Measurements from ENCODE around the gene OSMR. TPM values are rescaled to one million over a fixed set of nuclear protein-coding genes. Genes with fewer than 3 reads are reported as not detected.

The OSMR gene
- under 0.01 TPM for total RNA-seq

DNA sequence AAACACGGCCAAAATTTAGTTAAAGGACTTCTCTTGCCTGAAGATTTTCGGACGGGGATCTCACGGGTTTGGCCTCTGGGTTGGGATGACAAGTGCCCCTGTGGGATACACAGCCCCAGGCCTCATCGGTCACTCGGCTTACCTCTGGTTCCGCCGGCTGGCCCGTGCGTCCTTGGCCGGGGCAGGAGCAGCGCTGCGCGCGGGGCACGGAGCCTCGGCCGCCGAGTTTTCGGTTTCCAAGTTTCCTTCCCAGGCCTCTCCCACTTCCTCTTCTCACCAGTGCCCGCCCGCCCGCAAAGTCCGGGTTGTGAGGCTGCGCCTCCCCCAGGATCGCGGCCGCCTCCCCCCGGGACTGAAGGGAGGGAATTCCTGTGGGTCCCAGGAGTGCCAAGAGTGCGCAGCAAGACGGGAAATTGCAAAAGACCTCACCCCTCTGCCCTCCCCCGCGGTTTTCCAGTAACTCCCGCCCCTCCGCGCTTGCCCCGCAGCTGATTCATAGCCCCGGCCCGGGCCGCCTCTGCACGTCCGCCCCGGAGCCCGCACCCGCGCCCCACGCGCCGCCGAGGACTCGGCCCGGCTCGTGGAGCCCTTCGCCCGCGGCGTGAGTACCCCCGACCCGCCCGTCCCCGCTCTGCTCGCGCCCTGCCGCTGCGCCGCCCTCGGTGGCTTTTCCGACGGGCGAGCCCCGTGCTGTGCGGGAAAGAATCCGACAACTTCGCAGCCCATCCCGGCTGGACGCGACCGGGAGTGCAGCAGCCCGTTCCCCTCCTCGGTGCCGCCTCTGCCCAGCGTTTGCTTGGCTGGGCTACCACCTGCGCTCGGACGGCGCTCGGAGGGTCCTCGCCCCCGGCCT is at the start of gene OSMR:
Gene OSMR, plus strand, starts transcription at position 487 of the 853 bp plus-strand sequence. CDS start 23,033 bp downstream, outside the sequence.
- peak in 2 of 3 donors; percentile 21 to 28 for DNase-seq (ENCODE audit: low read depth in 2 of 3, low spot score in 2 of 3)

DNA sequence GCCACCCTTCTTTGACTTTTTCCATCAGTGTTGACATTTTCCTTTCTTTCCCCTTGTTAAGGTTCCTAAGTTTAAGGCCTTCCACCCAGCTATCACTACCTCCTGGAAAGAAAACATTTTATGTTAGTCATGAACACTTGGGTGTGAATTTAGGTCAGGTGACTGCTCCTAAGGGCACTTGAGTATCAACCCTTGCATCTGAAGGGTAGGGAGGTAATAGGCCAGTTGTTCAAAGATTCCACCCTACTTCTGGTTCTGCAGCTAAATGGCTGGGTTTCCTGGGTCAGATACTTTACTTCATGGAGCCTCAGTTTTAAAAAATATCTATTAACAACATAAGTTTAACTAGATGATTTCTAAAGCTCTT is 49.1 kb upstream of the OSMR start:
- no peak for DNase-seq (ENCODE audit: low read depth in 2 of 3, low spot score in 2 of 3)

DNA sequence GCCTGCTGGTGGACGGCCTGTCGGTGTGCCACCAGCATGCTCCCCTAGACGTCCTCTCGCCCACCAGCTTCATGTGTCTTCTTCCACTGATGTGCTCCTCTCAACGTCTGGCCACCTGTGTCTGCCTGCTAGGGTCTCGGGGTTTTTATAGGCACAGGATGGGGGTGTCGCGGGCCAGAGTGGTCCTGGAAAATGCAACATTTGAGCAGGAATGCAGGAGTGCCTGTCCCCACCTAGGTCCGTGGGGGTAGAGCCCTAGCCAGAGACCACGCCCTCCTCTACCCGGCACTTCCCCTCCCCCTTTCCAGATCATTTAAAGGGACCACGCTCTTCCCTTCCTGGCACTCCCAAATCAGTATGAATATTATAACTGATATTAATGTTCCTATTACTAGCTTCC is 48.0 kb upstream of the OSMR start:
- DNase-seq (ENCODE audit: low read depth in 2 of 3, low spot score in 2 of 3) = no peak

DNA sequence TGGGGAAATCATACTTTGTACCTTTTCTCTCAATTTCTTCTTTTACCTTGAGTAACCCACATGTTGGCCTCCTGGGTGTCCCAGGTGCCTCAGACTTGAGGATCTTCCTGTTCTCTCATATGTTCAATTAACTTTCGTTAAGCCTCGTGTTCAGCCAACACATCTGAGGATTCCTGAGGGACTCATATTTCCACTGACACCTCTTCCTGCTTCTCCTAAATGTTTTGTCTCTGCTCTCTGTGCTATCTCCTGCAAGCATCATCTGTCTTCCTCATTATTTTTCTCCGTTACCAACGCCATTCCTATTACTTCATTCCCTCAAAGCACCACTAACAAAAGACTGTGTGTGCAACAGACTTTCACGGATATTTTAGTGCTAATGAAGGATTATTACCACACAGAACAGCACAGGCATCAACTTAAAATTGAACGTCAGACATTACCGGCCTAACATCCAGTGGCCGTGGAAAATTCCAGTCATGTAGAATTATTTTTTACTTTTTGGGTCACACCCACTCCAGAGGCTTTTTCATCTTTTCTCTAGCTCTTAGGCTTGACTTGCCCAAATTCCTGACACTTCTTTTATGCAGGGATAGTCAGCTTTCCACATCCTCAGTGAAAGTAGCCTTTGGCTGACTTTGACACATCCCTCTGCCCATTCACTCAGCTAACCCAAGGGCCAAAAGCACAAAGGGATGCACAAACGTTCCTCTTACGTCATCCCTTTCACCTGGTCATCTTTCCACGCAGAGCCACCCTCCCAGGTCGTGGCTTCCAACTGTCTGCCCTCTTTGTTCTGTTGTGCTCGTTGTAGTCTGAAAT is 46.0 kb upstream of the OSMR start:
- no peak for DNase-seq (ENCODE audit: low read depth in 2 of 3, low spot score in 2 of 3)

DNA sequence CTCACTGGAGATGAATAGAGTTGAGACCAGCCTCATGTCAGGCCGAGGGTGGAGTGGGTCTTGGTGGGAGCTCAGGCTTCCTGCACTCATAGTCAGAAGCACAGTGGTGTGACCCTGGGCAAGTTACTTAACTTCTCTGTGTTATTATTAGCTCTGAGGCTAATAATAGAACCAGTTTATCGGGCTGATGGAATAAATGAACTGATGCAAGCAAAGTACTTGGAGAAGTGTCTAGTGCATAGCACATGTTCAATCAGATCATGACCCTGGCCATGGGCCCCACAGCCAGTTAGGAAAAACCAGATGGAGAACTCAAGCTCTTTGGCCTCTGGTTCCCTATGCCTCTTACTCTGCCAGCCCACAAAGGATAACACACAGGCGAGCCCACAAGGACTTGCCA is 45.3 kb upstream of the OSMR start:
- no peak for DNase-seq (ENCODE audit: low read depth in 2 of 3, low spot score in 2 of 3)

DNA sequence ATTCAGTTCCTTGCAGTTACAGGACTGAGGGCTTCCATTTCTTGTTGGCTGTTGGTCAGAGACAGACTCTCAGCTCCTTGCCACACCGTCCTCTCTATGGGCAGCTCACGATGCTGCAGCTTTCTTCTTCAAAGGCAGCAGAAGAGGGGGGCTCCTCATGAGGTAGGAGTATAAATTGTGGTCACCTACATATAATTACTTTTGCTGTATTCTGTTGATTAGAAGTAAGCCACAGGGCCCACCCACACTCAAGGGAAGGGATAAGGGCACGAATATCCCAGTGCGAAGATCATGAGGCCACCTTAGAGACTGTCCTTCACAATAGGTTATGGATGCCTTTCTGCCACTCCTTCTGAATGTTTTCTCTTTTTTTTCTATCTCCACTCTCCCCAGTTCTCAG is 43.7 kb upstream of the OSMR start:
- DNase-seq (ENCODE audit: low read depth in 2 of 3, low spot score in 2 of 3) = no peak

DNA sequence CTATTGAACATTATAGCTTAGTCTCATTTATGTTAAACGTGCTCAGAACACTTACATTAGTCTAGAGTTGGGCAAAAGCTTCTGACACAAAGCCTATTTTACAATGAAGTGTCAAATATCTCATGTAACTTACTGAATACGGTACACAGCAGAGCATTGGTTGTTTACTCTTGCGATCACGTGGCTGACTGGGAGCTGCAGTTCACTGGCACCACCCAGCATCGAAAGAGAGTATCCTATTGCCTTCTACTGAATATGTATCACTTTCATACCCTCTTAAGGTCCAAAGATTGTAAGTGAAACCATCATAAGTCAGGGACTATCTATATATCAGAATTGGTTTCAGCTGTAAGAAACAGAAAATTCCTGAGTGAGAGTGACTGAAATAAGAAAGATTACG is 42.6 kb upstream of the OSMR start:
- no peak for DNase-seq (ENCODE audit: low read depth in 2 of 3, low spot score in 2 of 3)

DNA sequence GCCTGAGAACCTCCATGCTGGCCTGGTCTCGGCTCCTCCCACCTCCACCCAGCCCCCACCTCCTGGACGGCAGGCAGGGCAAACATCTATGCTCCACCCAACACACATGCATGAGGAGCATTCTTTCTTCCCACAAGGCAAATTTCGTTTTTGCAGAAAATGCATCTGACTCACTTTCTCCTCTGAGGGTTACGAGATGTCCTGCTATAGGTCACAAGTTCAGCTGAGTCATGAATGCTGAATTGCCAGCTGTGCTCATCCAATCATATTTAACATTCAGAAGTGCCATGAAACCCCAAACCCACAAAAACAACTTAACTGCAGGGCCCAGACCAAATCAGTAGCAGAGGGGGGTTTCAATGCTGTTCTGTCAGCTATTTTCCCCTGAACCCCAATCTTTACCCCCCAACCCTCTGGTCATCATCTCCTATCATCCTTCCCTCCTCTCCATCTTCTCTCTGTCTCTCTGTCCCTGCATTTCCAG is 39.0 kb upstream of the OSMR start:
- no peak for DNase-seq (ENCODE audit: low read depth in 2 of 3, low spot score in 2 of 3)

DNA sequence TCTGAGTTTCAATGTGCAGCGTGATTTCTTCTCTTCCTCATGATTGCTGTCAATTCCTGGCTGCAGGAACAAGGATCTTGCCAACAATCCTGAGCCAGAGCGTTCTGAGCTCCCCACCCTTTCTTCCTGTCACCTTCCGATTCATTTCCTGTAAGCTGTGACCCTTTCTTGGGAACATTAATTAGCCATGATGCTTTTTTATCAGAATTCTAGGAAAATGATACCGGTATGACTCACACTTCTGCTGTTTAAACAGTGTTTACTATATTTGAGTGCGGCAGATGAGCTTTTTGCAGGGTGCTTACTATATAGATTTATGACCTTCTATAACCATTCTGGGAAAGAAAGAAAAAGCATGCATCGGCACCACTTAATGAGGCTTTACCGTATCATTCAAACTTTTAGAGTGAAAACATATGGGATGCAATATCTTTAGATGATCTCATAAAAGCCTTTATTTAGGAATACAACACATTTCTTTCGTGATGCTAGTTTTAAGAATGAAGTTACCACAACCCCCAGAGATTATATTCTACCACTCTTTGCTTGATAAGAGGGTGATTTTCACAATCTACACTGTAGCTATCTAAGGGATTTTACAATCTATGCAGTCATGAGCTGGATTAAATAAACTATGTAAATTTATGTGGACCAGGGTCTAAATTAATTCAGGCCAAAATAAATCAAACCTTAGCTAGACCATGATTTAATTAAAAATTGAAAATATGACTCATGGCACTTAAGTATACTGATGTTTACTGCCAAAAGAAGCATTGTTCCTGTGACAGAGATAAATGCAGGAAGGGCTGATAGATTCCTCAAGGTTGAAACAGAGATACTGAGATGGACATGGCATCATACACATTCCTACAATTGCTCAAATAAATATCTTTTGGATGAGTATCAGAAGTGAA is 38.0 kb upstream of the OSMR start:
- DNase-seq (ENCODE audit: low read depth in 2 of 3, low spot score in 2 of 3) = no peak

DNA sequence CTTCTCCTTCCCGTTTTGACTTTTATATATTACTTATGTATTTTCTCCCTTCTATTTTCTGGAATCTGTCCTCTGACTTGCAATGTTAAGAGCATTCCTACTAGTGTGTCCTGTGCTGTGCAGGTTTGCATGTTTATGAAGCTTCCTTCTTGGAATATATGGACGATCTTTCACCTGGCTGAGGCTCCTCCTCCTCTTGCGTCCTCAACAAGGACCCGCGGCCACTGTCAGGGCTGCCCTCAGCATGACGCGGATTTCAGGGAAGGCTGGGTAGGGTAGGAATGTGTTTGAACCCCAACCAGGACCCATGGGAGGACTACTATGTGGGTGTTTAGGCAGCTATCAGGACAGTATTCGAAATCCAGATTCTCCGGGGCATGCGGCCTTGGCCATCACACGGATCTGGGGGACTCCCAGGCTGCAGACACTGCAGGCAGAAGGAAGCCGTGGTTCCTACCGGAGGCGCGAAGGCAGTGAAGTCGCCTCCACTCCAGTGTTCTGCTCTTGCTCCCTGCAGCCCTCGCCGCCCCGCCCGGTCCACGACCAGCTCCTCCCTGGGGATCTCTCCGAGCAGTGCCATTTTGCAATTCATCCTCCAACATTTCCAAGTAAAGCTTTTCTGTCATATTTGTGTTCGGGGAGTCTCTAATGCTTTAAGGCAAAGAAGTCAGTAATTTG is 37.0 kb upstream of the OSMR start:
- DNase-seq (ENCODE audit: low read depth in 2 of 3, low spot score in 2 of 3) = no peak

DNA sequence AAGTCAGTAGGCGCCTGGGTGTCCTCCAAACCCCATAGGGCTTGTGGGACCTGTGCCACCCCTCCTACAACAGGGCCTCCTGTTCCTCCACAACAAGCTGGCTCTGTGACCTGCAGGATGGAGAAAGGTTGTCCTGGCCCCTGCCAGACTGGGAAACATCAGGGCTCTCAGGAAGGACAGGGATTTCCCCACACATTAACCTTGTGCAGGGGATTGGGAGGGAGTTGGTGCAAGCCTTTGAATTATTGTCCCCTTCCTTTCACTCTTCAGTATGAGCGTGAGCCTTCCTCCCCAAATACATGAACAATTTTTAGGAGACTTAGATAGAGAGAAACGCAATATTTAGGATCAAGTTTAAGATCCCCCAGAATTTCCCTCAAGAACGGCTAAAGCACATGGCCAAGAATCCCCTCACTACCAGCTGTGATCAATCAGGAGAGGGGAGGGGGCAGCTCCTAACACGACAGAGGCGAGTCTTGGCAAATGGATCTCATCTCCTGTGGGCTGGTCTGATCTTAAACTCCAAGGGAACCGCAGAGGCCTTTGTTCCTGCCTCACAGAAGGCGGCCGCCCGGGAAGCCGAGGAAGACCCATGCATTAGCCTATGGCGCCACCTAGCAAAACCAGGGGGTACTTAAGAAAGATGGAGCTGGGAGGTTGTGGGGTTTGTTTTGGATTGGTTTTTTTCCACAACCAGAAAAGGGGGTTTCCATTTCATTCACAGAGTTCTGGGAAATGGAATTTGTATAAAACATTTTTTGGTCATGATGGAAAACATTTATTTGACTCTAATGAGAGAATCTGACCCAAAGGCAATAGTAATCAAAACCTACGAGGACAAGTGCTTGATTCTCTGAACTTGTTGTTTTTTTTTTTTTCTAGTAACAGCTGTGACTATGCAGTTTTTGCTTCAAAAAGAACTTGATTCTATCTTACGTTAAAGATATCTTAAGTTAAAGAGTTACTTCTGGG is 36.1 kb upstream of the OSMR start:
- DNase-seq (ENCODE audit: low read depth in 2 of 3, low spot score in 2 of 3) = peak; percentile 2 to 82 (median 66)

DNA sequence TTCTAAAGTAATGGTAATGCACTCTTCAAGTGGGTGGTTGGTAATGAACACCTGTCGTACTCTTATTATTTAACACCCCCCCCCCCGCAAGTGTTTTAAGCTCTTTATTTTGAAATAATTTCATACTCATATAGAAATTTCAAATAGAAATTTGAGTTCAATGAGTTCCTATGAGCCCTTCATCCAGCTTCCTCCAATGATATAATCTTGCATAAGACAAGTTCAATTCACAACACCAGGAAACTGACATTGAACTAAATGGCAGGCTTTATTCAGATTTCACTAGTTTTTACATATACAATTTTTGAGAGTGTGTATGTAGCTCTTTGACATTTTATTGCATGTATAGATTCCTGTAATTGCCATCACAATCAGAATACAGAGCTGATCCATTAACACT is 30.9 kb upstream of the OSMR start:
- no peak for DNase-seq (ENCODE audit: low read depth in 2 of 3, low spot score in 2 of 3)

DNA sequence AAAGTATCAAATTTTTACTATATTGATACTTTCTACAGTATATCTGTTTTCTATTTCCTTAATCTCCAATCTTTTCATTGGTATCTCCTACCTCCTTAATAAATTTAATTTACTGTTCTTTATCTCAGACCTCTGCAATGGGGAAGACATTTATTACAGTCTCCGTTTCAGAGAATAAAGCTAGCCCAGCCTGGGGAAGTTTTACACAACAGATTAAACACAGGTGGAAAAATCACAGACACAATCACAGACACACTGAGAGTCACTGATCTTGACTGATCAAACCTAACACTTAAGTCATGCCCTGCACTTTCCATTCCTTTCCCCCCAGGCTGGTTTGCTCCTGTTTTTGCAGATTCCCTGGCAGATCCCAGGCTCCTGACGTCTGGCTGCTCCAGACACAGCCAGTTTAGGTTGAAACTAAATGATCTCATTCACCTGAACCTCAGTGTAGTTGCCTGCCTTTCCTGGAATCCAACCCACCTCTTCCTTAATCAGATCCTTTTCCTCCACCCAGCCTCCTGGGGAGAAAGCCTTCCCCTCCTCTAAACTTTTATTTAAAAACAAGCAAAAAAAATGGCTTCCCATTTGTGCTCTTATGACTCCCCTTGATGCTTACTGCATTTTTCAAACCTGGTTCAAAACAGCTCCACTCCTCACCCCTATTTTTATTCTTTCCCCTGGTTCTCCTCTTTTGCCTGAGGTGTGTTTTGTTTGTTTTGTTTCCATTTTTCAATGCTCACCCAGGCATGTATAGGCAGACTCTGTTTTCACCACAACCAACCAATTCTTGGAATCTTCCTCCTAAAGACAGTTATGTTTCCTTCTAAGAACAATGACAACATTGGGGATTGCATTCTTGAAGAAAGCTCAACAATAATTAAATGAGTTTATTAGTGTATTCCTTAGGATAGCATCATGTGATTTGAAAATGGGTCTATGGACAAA is 29.5 kb upstream of the OSMR start:
- no peak for DNase-seq (ENCODE audit: low read depth in 2 of 3, low spot score in 2 of 3)

DNA sequence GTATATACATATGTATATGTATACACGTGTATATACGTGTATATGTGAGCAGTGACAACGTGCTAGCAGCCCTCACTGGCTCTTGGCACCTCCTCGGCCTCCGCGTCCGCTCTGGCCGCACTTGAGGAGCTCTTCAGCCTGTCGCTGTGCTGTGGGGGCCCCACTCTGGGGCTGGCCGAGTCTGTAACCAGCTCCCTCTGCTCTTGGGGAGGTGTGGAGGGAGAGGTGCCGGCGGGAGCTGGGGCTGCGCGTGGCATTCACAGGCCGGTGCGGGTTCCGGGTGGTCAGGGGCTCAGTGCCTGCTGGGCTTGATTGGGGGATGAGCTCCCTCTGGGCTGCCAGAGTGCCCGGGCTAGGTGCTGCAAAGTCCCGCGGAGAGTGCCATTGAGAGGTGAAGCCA is 24.1 kb upstream of the OSMR start:
- DNase-seq (ENCODE audit: low read depth in 2 of 3, low spot score in 2 of 3) = no peak

DNA sequence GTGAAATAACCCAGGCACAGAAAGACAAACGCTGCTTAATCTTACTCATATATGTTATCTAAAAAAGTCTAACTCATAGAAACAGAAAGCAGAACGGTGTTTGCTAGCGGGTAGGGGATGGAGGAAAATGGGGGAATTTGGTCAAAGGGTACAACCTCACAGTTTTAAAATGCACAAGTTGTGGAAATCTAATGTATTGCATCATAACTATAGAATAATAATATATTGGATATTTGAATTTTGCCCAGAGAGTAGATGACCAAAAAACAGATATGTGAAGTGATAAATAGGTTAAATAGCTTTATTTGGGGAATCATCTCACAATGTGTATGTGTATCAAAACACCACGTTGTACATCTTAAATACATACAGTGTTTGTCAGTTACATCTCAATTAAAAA is 22.3 kb upstream of the OSMR start:
- no peak for DNase-seq (ENCODE audit: low read depth in 2 of 3, low spot score in 2 of 3)

DNA sequence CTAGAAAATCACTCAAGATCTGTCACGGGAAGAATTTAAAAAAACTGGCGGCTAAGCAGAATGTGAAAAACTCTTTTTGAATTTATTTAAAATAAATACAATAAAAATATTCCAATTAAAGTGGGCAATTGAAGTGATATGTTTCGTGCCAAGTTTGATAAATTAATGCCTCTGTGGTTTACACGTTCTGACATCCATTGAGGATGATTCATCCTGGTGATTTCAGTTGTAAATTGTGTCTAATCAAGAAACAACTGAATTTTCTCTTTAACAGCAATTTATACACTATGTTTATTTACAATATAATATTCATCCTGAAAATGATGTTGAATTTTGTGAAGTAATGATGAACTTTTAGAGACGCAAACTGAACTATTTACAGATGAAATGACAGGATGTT is 21.0 kb upstream of the OSMR start:
- no peak for DNase-seq (ENCODE audit: low read depth in 2 of 3, low spot score in 2 of 3)

DNA sequence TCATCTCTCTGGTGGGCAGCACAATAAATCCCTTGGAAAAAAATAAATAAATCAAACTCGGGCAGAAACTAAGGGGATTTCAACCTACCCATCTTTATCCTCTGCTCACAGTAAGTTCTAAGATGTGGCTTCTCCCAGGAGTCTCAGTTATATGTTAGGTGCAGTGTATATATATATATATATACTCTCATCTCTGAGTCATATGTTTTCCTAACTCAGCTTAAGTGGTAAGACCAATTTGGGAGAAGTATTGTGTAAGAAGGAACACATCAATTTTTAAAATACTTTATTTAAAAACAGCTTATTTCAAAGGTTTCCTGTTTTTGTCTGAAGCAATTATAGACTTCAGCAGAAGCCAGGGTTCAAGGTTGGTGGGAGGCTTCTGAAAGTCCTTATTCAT is 20.3 kb upstream of the OSMR start:
- DNase-seq (ENCODE audit: low read depth in 2 of 3, low spot score in 2 of 3) = no peak

DNA sequence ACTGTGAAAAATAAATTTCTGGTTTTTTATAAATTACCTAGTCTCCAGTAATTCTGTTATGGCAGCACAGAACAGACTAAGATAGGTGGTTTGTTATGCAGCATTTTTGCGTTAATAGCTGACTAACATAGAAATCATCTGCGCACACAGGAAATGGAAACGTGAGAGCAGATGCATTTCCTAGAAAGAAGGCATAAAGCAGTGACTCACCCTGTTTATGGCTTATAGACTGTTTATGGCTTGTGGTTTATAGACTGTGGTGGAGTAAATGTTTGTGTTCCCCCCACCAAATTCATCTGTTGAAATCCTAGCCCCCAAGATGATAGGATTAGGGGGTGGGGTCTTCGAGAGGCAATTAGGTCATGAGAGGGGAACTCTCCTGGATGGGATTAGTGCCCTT is 18.3 kb upstream of the OSMR start:
- DNase-seq (ENCODE audit: low read depth in 2 of 3, low spot score in 2 of 3) = no peak
